Measurements from ENCODE around the gene SCG2.

GRCh38 chr2:223597076-223597475 lies 5.1 kb downstream of the SCG2 start:
- TF ChIP-seq CTCF (IDR thresholded peaks at IDR 0.05; ENCODE audit: poor library complexity) (no peak), EZH2 (IDR thresholded peaks at IDR 0.05; ENCODE audit: borderline replicate concordance) (no peak)

Data from hepatocyte (in vitro differentiated cells).